GM04504 (cell line): ENCODE results near the gene TLR3.

Experiments used
- DNase-seq: peaks from one replicate; pipeline ENCODE4 v3.0.0-alpha.2; 2012; ENCODE audit warnings: low read depth

TLR3 gene

DNA sequence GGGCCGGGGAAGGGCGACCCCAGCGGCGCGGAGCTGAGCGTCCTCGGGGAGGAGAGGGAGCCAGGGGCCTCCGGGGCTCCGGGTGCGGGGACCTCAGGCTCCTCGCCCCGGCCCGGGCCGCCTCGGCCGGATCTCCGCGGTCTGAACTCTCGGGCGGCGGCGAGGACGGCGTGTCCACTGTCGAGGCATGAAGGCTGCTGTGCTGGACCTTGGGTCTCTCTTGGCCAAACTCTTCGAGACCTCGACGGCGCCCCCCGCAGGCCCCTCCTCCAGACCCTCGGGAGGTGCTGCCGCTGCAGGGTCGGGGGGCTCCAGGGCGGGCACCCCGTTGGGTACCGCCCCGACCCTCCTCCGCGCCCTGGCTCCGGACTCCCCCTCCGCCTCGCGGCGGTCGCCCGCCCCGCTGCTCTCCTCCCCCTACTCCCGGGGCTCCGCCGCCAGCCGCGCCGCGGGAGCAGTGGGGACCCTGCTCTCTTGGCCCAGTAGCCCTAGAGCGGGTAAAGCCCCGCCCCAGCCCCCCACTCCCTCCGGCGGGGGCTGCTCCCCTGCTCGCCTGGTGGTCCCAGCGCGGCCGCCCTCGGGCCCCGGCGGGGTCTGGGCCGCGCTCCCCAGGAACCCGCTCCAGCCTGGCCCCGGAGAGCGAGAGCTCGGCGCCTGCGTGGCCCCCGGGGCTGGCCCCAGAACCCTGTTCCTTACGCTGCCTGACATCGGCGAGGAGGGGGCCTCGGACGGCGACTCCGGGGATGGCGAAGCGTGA is 36.1 kb downstream of the TLR3 start:
- no peak for DNase-seq

- no peak for DNase-seq
Observed at GRCh38 chr4:186105647-186106321, 36.8 kb downstream of the TLR3 start.

DNA sequence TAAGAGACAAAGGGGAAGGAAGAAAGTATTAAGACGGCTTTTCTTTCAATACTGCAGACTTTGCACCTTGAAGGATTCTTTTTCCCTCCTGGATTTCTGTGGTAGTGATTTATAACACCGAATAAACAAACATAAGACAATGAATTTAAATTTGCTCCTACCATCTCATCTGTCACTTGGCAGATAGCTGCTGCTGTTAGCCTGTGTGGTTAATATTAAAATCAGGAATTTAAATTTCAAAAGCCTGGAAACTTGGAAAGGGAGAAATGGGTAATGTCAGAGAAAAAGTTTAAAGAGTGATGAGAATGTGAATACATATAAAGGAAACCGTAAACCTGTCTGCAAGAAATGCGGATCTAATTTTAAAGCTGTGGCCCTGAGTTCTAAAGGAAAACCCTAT is 39.0 kb downstream of the TLR3 start:
- DNase-seq = no peak

GRCh38 chr4:186108391-186108790 is 39.4 kb downstream of the TLR3 start:
- no peak for DNase-seq

- DNase-seq = no peak
Observed at GRCh38 chr4:186109245-186109644, 40.3 kb downstream of the TLR3 start.

GRCh38 chr4:186116697-186117096 is 47.7 kb downstream of the TLR3 start:
- no peak for DNase-seq

GRCh38 chr4:186118582-186118981 is 49.6 kb downstream of the TLR3 start:
- DNase-seq = no peak

GRCh38 chr4:186121057-186121456 is 52.1 kb downstream of the TLR3 start:
- no peak for DNase-seq

DNA sequence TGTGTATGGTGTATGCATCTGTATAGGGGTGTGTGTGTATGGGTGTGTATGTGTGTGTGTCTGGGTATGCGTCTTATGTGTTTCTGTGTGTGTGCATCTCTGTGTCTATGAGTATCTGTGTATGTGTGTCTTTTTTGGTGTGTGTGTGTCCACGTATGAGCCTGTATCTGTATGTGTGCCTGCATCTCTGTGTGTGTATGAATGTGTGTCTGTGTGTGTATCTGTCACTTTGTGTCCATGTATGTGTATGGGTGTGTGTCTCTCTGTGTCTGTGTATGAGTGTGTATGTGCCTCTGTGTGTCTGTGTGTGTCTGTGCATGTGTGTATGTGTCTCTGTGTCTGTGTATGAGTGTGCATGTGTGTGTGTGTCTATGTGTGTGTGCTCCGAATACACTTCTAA is 59.9 kb downstream of the TLR3 start:
- no peak for DNase-seq

- DNase-seq = no peak
Observed at GRCh38 chr4:186131935-186132334, 63.0 kb downstream of the TLR3 start.

- DNase-seq = no peak
Observed at GRCh38 chr4:186132577-186133242, 63.8 kb downstream of the TLR3 start.

- no peak for DNase-seq
Observed at GRCh38 chr4:186134257-186134656, 65.3 kb downstream of the TLR3 start.

DNA sequence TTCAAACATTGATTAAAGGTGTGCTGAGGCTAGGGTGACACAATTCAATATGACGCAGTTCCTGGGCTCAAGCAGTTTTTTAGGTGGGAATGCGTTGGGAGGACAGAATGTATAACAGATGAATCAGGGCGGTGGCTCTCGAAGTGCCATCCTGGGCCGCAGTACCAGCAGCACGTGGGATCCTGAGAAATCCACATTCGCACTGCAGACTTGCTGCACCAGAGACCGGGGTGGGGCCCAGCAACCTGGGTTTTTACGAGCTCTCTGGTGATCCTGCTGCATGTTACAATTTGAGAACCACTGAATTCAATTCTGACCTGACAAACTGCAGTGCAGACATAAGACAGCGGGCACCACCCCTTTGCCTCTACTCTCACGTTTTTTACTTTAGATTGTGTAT is 65.9 kb downstream of the TLR3 start:
- DNase-seq = no peak

GRCh38 chr4:186137196-186137794 is 68.3 kb downstream of the TLR3 start:
- no peak for DNase-seq
